22Rv1 (cell line): ENCODE measurements around the gene DDX31.
"Not testable (repeated sequence)": the region's sequence is repeated elsewhere in the genome, so short reads cannot be mapped to it uniquely, and the experiment has no call there.

Source experiments
- ZFX ChIP-seq: fragments of 450-650 bp; IDR thresholded peaks from 2 replicates; pipeline ENCODE4 v1.6.1; 2017; ENCODE audit warnings: antibody characterized with exemption, borderline replicate concordance
- TF ChIP-seq, protein P1 (sequence below): fragments of 450-650 bp; IDR thresholded peaks from 2 replicates; pipeline ENCODE4 v1.5.1; 2017; ENCODE audit warnings: mild to moderate bottlenecking

DNA sequence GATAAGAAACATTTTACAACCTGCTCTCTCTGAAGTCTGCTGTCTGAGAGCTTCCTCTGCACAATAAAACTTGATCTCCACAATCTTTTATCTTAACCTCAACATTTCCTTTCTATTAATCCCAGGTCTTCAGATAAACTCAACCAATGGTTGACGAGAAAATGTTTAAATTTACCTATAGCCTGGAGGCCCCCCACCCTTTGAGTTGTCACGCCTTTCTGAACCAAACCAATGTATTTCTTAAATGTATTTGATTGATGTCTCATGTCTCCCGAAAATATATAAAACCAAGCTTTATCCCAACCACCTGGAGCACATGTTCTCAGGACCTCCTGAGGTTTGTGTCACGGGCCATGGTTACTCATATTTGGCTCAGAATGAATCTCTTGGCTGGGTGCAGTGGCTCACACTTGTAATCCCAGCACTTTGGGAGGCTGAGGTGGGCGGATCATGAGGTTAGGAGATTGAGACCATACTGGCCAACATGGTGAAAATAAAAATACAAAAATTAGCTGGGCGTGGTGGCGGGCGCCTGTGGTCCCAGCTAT lies 48.7 kb upstream of the DDX31 start:
- TF ChIP-seq, protein P1, sequence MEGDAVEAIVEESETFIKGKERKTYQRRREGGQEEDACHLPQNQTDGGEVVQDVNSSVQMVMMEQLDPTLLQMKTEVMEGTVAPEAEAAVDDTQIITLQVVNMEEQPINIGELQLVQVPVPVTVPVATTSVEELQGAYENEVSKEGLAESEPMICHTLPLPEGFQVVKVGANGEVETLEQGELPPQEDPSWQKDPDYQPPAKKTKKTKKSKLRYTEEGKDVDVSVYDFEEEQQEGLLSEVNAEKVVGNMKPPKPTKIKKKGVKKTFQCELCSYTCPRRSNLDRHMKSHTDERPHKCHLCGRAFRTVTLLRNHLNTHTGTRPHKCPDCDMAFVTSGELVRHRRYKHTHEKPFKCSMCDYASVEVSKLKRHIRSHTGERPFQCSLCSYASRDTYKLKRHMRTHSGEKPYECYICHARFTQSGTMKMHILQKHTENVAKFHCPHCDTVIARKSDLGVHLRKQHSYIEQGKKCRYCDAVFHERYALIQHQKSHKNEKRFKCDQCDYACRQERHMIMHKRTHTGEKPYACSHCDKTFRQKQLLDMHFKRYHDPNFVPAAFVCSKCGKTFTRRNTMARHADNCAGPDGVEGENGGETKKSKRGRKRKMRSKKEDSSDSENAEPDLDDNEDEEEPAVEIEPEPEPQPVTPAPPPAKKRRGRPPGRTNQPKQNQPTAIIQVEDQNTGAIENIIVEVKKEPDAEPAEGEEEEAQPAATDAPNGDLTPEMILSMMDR, result not testable (repeated sequence)
- TF ChIP-seq ZFX, result not testable (repeated sequence)
